ENCODE data around the gene TCF12.

The TCF12 gene

GRCh38 chr15:57288926-57289580 lies 370.6 kb downstream of the TCF12 start:
- peak overlapping the region; percentile 10; the same call in 1 of the 2 replicates for H3K4me3 ChIP-seq (ENCODE audit: low read length)
- peak; percentile 90 for DNase-seq (ENCODE audit: low read depth)
- no peak for TF ChIP-seq CTCF (conservative IDR thresholded peaks at IDR 0.05; ENCODE audit: low read length)

- no peak for DNase-seq (ENCODE audit: low read depth)
- no peak overlapping the region for H3K4me3 ChIP-seq (ENCODE audit: low read length)
- TF ChIP-seq CTCF (conservative IDR thresholded peaks at IDR 0.05; ENCODE audit: low read length), result no peak
These were observed 371.7 kb downstream of the TCF12 start for GRCh38 chr15:57290187-57290586.

GRCh38 chr15:57290826-57291225 lies 372.4 kb downstream of the TCF12 start:
- DNase-seq (ENCODE audit: low read depth), result peak; percentile 52
- TF ChIP-seq CTCF (conservative IDR thresholded peaks at IDR 0.05; ENCODE audit: low read length), result no peak
- H3K4me3 ChIP-seq (ENCODE audit: low read length), result no peak overlapping the region

- H3K4me3 ChIP-seq (ENCODE audit: low read length), result no peak overlapping the region
- TF ChIP-seq CTCF (conservative IDR thresholded peaks at IDR 0.05; ENCODE audit: low read length), result no peak
- no peak for DNase-seq (ENCODE audit: low read depth)
These were observed 378.2 kb downstream of the TCF12 start for GRCh38 chr15:57296473-57297162.

- no peak for DNase-seq (ENCODE audit: low read depth)
- no peak overlapping the region for H3K4me3 ChIP-seq (ENCODE audit: low read length)
- TF ChIP-seq CTCF (conservative IDR thresholded peaks at IDR 0.05; ENCODE audit: low read length), result no peak
These were observed 378.7 kb downstream of the TCF12 start for GRCh38 chr15:57297163-57297593.

GRCh38 chr15:57297630-57298029 lies 379.2 kb downstream of the TCF12 start:
- no peak for TF ChIP-seq CTCF (conservative IDR thresholded peaks at IDR 0.05; ENCODE audit: low read length)
- H3K4me3 ChIP-seq (ENCODE audit: low read length), result no peak overlapping the region
- no peak for DNase-seq (ENCODE audit: low read depth)

- TF ChIP-seq CTCF (conservative IDR thresholded peaks at IDR 0.05; ENCODE audit: low read length), result no peak
- H3K4me3 ChIP-seq (ENCODE audit: low read length), result no peak overlapping the region
- DNase-seq (ENCODE audit: low read depth), result peak; percentile 54
These were observed 379.8 kb downstream of the TCF12 start for GRCh38 chr15:57298204-57298603.
